B cell (primary cell): Measurements from ENCODE around the gene CDC40. TPM values are rescaled to one million over a fixed set of nuclear protein-coding genes. Genes with fewer than 3 reads are reported as not detected.

ENCODE experiments used
- ATAC-seq: fragments of 200-7000 bp; cut with Tn5 transposase; one replicate; pipeline ENCODE4 v1.10.0; 2021; ENCODE audit warnings: low read depth, mild to moderate bottlenecking, moderate number of reproducible peaks, moderate library complexity
- CTCF ChIA-PET: fragments of 350-600 bp; sonication (Branson Sonifier 250); formaldehyde crosslinking; loops from one replicate; lab custom pipeline; 2021; ENCODE audit warnings: antibody characterized with exemption, inconsistent platforms; lab: Charles Lee
- POLR2A ChIA-PET: fragments of 350-600 bp; sonication (Branson Sonifier 250); formaldehyde crosslinking; loops from one replicate; lab custom pipeline; 2021; ENCODE audit warnings: antibody characterized with exemption; lab: Charles Lee
- DNase-seq: peaks from one replicate; pipeline ENCODE4 v3.0.0; 2013
- H2AFZ ChIP-seq: 2 replicates; pipeline ENCODE4 v1.6.1; 2012; ENCODE audit warnings: mild to moderate bottlenecking, low read depth, low read length; ENCODE audit not compliant: insufficient read depth, poor library complexity, severe bottlenecking
- H3K27ac ChIP-seq, 2 donors: 1 replicate in 1 of 2; 2 replicates in 1 of 2; pipeline ENCODE4 v1.5.1; 2012 to 2013; ENCODE audit warnings: low read length in 2 of 2, mild to moderate bottlenecking in 2 of 2, moderate library complexity in 1 of 2
- H3K27me3 ChIP-seq, 4 experiments: fragments of 200-600 bp in 1 of 4; sonication (generic) in 1 of 4; replicated peaks in 1 of 4; 1 replicate in 2 of 4; 2 replicates in 2 of 4; pipeline versions ENCODE4 v1.6.1 to v1.7.0; 2013 to 2016; ENCODE audit warnings: low read length in 3 of 4, mild to moderate bottlenecking in 2 of 4, mixed read lengths in 1 of 4, moderate library complexity in 1 of 4; ENCODE audit not compliant: insufficient read depth in 4 of 4, control insufficient read depth in 3 of 4; ENCODE audit errors: control extremely low read depth in 1 of 4
- H3K36me3 ChIP-seq, 2 experiments: replicated peaks in 1 of 2; 1 replicate in 1 of 2; 2 replicates in 1 of 2; pipeline versions ENCODE4 v1.6.1 to v1.7.1; 2013; ENCODE audit warnings: low read length in 1 of 2; ENCODE audit not compliant: insufficient read depth in 2 of 2, control insufficient read depth in 1 of 2; ENCODE audit errors: control extremely low read depth in 1 of 2, extremely low read depth in 1 of 2
- H3K4me1 ChIP-seq, 2 donors: fragments of 200-600 bp in 1 of 2; sonication (generic) in 1 of 2; 1 replicate in 1 of 2; 2 replicates in 1 of 2; pipeline versions ENCODE4 v1.5.1 to v1.6.1; 2013 to 2017; ENCODE audit warnings: low read length in 2 of 2; ENCODE audit not compliant: control insufficient read depth in 2 of 2, insufficient read depth in 2 of 2
- H3K4me2 ChIP-seq: replicated peaks from 2 replicates; pipeline ENCODE3; 2012; ENCODE audit warnings: mild to moderate bottlenecking, low read depth, low read length; ENCODE audit not compliant: poor library complexity, severe bottlenecking
- H3K4me3 ChIP-seq, 5 experiments: fragments of 200-600 bp in 1 of 5; sonication (generic) in 1 of 5; 1 replicate in 3 of 5; 2 replicates in 2 of 5; pipeline versions ENCODE4 v1.5.1 to v1.7.0; 2011 to 2016; ENCODE audit warnings: low read length in 4 of 5, mild to moderate bottlenecking in 4 of 5, low read depth in 2 of 5, control low read depth in 1 of 5, moderate library complexity in 1 of 5; ENCODE audit not compliant: insufficient read depth in 1 of 5; ENCODE audit errors: control extremely low read depth in 1 of 5, extremely low read depth in 1 of 5
- H3K79me2 ChIP-seq: fragments of 200-600 bp; sonication (generic); one replicate; pipeline ENCODE4 v1.6.0; 2016; ENCODE audit warnings: low read length; ENCODE audit not compliant: control insufficient read depth, insufficient read depth
- H3K9ac ChIP-seq: fragments of 200-600 bp; sonication (generic); 2 replicates; pipeline ENCODE4 v1.6.1; 2017; ENCODE audit warnings: mild to moderate bottlenecking, low read length, moderate library complexity
- H3K9me3 ChIP-seq, 3 donors: one replicate each; pipeline versions ENCODE4 v1.6.1 to v1.7.1; 2013; ENCODE audit warnings: low read length in 2 of 3; ENCODE audit not compliant: control insufficient read depth in 2 of 3, insufficient read depth in 1 of 3; ENCODE audit errors: control extremely low read depth in 1 of 3
- H4K20me1 ChIP-seq: 2 replicates; pipeline ENCODE4 v1.6.0; 2012; ENCODE audit warnings: mild to moderate bottlenecking, low read length; ENCODE audit not compliant: insufficient read depth, control insufficient read depth, poor library complexity, severe bottlenecking
- H3K27ac Mint-ChIP-seq: one replicate; pipeline ENCODE4 v1.8.0; 2021; ENCODE audit warnings: mixed read lengths
- H3K27me3 Mint-ChIP-seq: one replicate; pipeline ENCODE4 v1.8.0; 2021; ENCODE audit warnings: mixed read lengths
- H3K4me1 Mint-ChIP-seq: one replicate; pipeline ENCODE4 v1.8.0; 2021; ENCODE audit warnings: mixed read lengths
- H3K4me3 Mint-ChIP-seq: one replicate; pipeline ENCODE4 v1.8.0; 2021; ENCODE audit warnings: mixed read lengths
- H3K9me3 Mint-ChIP-seq: one replicate; pipeline ENCODE4 v1.8.0; 2022; ENCODE audit warnings: mixed read lengths; ENCODE audit not compliant: insufficient read depth
- EZH2 ChIP-seq: IDR thresholded peaks from 2 replicates; pipeline ENCODE4 v1.6.1; 2012; ENCODE audit warnings: borderline replicate concordance, low read depth, mild to moderate bottlenecking, moderate library complexity, low read length; ENCODE audit not compliant: insufficient read depth, poor library complexity, severe bottlenecking
- WGBS: methylation state at CpG from one replicate; pipeline ENCODE4 v1.1.5; 2013; ENCODE audit warnings: missing lambda C conversion rate; ENCODE audit not compliant: insufficient coverage; 5-methylcytosine and 5-hydroxymethylcytosine counted together
- intact Hi-C: fragments of 100-400 bp; cut with micrococcal nuclease; formaldehyde crosslinking; loops from one replicate; pipeline ENCODE4 v1.10.0; 2022
- polyA plus RNA-seq: library from polyadenylated mRNA; depleted of rRNA; stranded (reverse); fragments of >200 nt; gene quantifications from 2 replicates; pipeline ENCODE4 v1.2.3, GENCODE V29; 2012
- total RNA-seq, 2 donors: library from RNA; stranded (reverse); fragments of 120-200 nt in 1 of 2; gene quantifications; 1 replicate in 1 of 2; 2 replicates in 1 of 2; pipeline versions ENCODE4 v1.2.3 to v1.2.4, GENCODE V29; 2013 to 2022
- TF ChIP-seq, protein P1 (sequence below): fragments of 200-600 bp; IDR thresholded peaks from one replicate; pipeline ENCODE4 v1.8.0; 2022; ENCODE audit warnings: antibody characterized with exemption, mild to moderate bottlenecking

The CDC40 gene
- total and polyA plus RNA-seq, 2 donors (not counting 1 experiment from before 2014, with no cell fraction given) = 12.7 to 52.4 TPM

GRCh38 chr6:110140650-110141049, 39.6 kb upstream of the CDC40 start:
- Mint-ChIP-seq H3K4me3 (no peak overlapping the region), H3K9me3 (peaks cover 3% of the 10 kb centered on the region), H3K27me3 (peaks cover 7% of the 10 kb centered on the region), H3K4me1 (no peaks in the 10 kb centered on the region), H3K27ac (no peak overlapping the region)
- Histone ChIP-seq H3K79me2 (no peaks in the 10 kb centered on the region), H3K36me3 (no peaks in the 10 kb centered on the region), H3K4me1 (no peaks in the 10 kb centered on the region), H3K9ac (no peak overlapping the region), H3K4me3 (no peak overlapping the region), H3K4me2 (no peak overlapping the region), H3K9me3 (peaks cover 0 to 17% (median 9%) of the 10 kb centered on the region in 3 donors), H4K20me1 (no peaks in the 10 kb centered on the region), H3K27ac (no peak overlapping the region), H2AFZ (no peak overlapping the region), H3K27me3 (peaks cover 0 to 3% (median 0%) of the 10 kb centered on the region in 4 experiments)
- no peak for ATAC-seq
- CTCF ChIA-PET = no interaction called here
- no CpG with 5 or more reads among the region's 2 CpGs for WGBS
- intact Hi-C loops = no loop called here
- DNase-seq = no peak
- TF ChIP-seq, protein P1, sequence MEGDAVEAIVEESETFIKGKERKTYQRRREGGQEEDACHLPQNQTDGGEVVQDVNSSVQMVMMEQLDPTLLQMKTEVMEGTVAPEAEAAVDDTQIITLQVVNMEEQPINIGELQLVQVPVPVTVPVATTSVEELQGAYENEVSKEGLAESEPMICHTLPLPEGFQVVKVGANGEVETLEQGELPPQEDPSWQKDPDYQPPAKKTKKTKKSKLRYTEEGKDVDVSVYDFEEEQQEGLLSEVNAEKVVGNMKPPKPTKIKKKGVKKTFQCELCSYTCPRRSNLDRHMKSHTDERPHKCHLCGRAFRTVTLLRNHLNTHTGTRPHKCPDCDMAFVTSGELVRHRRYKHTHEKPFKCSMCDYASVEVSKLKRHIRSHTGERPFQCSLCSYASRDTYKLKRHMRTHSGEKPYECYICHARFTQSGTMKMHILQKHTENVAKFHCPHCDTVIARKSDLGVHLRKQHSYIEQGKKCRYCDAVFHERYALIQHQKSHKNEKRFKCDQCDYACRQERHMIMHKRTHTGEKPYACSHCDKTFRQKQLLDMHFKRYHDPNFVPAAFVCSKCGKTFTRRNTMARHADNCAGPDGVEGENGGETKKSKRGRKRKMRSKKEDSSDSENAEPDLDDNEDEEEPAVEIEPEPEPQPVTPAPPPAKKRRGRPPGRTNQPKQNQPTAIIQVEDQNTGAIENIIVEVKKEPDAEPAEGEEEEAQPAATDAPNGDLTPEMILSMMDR = no peak
- TF ChIP-seq EZH2 = no peak
- POLR2A ChIA-PET = no interaction called here

GRCh38 chr6:110147870-110148269, 32.4 kb upstream of the CDC40 start:
- Mint-ChIP-seq H3K27ac (peak overlapping the region; percentile 23), H3K4me3 (peak overlapping the region; percentile 5), H3K9me3 (no peaks in the 10 kb centered on the region), H3K27me3 (no peaks in the 10 kb centered on the region), H3K4me1 (peaks cover 29% of the 10 kb centered on the region)
- intact Hi-C loops = no loop called here
- H3K9me3 ChIP-seq = no peaks in the 10 kb centered on the region
- H3K9ac ChIP-seq = peak overlapping the region; percentile 22
- peaks cover 17 to 35% of the 10 kb centered on the region in 2 donors for H3K4me1 ChIP-seq
- DNase-seq = peak; percentile 8
- ChIA-PET CTCF (no interaction called here), POLR2A (no interaction called here)
- H3K27ac ChIP-seq = peak overlapping the region; percentile 30 to 61
- no peaks in the 10 kb centered on the region for H3K27me3 ChIP-seq
- WGBS = 20% methylated on average over 1 of the region's 3 CpGs
- peak overlapping the region; percentile 61 for H3K4me2 ChIP-seq
- H2AFZ ChIP-seq = peak overlapping the region; percentile 7
- no peaks in the 10 kb centered on the region for H3K36me3 ChIP-seq
- TF ChIP-seq EZH2 = no peak
- TF ChIP-seq, protein P1 = no peak
- H3K79me2 ChIP-seq = no peaks in the 10 kb centered on the region
- ATAC-seq = no peak
- H4K20me1 ChIP-seq = no peaks in the 10 kb centered on the region
- peak overlapping the region in 1 of 5 experiments; percentile 30 for H3K4me3 ChIP-seq
